Measurements from ENCODE around the gene LEPROT.

- TF ChIP-seq CTCF (optimal IDR thresholded peaks at IDR 0.05 in 1 of 3, IDR thresholded peaks at IDR 0.05 in 1 of 3, conservative IDR thresholded peaks at IDR 0.05 in 1 of 3; ENCODE audit: extremely low read depth in 1 of 3, insufficient read depth in 2 of 3, low read length in 3 of 3) (no peak), EZH2 (IDR thresholded peaks at IDR 0.05; ENCODE audit: low read length) (no peak)
Measured at GRCh38 chr1:65409816-65410326, 10.6 kb upstream of the LEPROT start.
